Measurements from ENCODE around the gene MED13L.

DNA sequence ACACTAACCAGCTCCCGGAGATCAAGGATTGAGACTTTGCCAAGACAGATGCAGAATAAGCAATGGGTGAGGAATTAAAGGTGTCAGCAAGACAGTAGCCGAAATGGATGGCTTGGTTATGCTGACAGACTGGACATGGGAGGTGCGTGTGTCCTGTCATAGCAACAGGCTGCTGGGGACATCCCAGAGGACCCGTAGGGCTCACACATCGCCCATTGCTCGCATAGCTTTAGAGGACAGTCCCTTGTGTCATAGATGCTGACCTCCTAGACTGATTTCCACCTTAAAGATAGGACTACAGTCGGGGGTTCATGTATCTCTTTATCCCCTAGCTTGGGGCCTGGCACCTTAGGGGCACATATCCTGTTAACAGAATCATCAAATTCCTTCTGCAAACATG lies 324.5 kb downstream of the MED13L start:
- TF ChIP-seq CTCF (conservative IDR thresholded peaks at IDR 0.05; ENCODE audit: low read length) (no peak), EZH2phosphoT487 (IDR thresholded peaks at IDR 0.05; ENCODE audit: borderline replicate concordance, low read depth, low read length) (no peak)

All from OCI-LY7 (cell line).